GM18499 (cell line): ENCODE data around the gene C11orf91.
"Not testable (repeated sequence)": the region's sequence is repeated elsewhere in the genome, so short reads cannot be mapped to it uniquely, and the experiment has no call there.

ENCODE experiments used
- ATAC-seq: cut with Tn5 transposase; IDR thresholded peaks from one replicate; pipeline ENCODE4 v1.9.1; 2021; ENCODE audit warnings: moderate number of reproducible peaks; ENCODE audit not compliant: insufficient read depth, unreplicated experiment

C11orf91 gene

GRCh38 chr11:33674035-33674814 lies 26.4 kb downstream of the C11orf91 start:
- ATAC-seq = no peak

- ATAC-seq = no peak
Measured at GRCh38 chr11:33672273-33672672, 28.4 kb downstream of the C11orf91 start.

GRCh38 chr11:33670250-33671011 lies 30.2 kb downstream of the C11orf91 start:
- ATAC-seq = no peak

- no peak for ATAC-seq
Measured at GRCh38 chr11:33669598-33670249, 30.9 kb downstream of the C11orf91 start.

GRCh38 chr11:33668951-33669596 lies 31.6 kb downstream of the C11orf91 start:
- no peak for ATAC-seq

- no peak for ATAC-seq
Measured at GRCh38 chr11:33668468-33668825, 32.2 kb downstream of the C11orf91 start.

- no peak for ATAC-seq
Measured at GRCh38 chr11:33667819-33668467, 32.7 kb downstream of the C11orf91 start.

GRCh38 chr11:33665350-33666106 lies 35.1 kb downstream of the C11orf91 start:
- no peak for ATAC-seq

- ATAC-seq = no peak
Measured at GRCh38 chr11:33664827-33665226, 35.8 kb downstream of the C11orf91 start.

GRCh38 chr11:33664166-33664565 lies 36.5 kb downstream of the C11orf91 start:
- ATAC-seq = no peak

- no peak for ATAC-seq
Measured at GRCh38 chr11:33663121-33663520, 37.5 kb downstream of the C11orf91 start.

GRCh38 chr11:33661526-33661925 lies 39.1 kb downstream of the C11orf91 start:
- not testable (repeated sequence) for ATAC-seq

GRCh38 chr11:33660962-33661361 lies 39.7 kb downstream of the C11orf91 start:
- no peak for ATAC-seq

GRCh38 chr11:33659370-33660139 lies 41.1 kb downstream of the C11orf91 start:
- no peak for ATAC-seq

GRCh38 chr11:33658195-33658900 lies 42.3 kb downstream of the C11orf91 start:
- ATAC-seq = no peak

GRCh38 chr11:33657757-33658156 lies 42.9 kb downstream of the C11orf91 start:
- ATAC-seq = no peak

- no peak for ATAC-seq
Measured at GRCh38 chr11:33656768-33657167, 43.9 kb downstream of the C11orf91 start.
